Testis (tissue), 3 donors: ENCODE measurements around the gene CCSER2. TPM values are rescaled to one million over a fixed set of nuclear protein-coding genes. Genes with fewer than 3 reads are reported as not detected.

Experiments
- DNase-seq: peaks from one replicate; pipeline ENCODE4 v3.0.0-alpha.2; 2019
- H3K27ac ChIP-seq, 2 donors: fragments of 200-600 bp; sonication (generic); one replicate each; pipeline ENCODE4 v1.5.1; 2019
- H3K27me3 ChIP-seq: fragments of 200-600 bp; sonication (generic); one replicate; pipeline ENCODE4 v1.5.1; 2019
- H3K36me3 ChIP-seq: fragments of 200-600 bp; sonication (generic); one replicate; pipeline ENCODE4 v1.5.1; 2017; ENCODE audit warnings: low read depth; ENCODE audit errors: missing control alignments
- H3K4me1 ChIP-seq: fragments of 200-600 bp; sonication (generic); one replicate; pipeline ENCODE4 v1.5.1; 2019
- H3K4me3 ChIP-seq, 2 donors: fragments of 200-600 bp; sonication (generic); one replicate each; pipeline ENCODE4 v1.5.1; 2017 to 2019
- H3K9me3 ChIP-seq: fragments of 200-600 bp; sonication (generic); one replicate; pipeline ENCODE4 v1.5.1; 2017
- CTCF ChIP-seq, 3 experiments: fragments of 450-650 bp in 2 of 3; fragments of 200-600 bp in 1 of 3; sonication (generic) in 1 of 3; IDR thresholded peaks; one replicate each; pipeline ENCODE4 v1.5.1; 2016 to 2019; ENCODE audit warnings: antibody characterized with exemption in 3 of 3, mild to moderate bottlenecking in 2 of 3, moderate library complexity in 1 of 3
- POLR2A ChIP-seq: fragments of 450-650 bp; IDR thresholded peaks from one replicate; pipeline ENCODE4 v1.6.1; 2017; ENCODE audit warnings: antibody characterized with exemption, mild to moderate bottlenecking, moderate library complexity
- WGBS, 2 donors: methylation state at CpG; one replicate each; pipeline ENCODE4 v1.1.5; 2018; 5-methylcytosine and 5-hydroxymethylcytosine counted together
- intact Hi-C: fragments of 100-400 bp; cut with DNase I; formaldehyde crosslinking; loops from one replicate; pipeline ENCODE4 v1.15.1; 2023; ENCODE audit warnings: low total_unique reads
- polyA plus RNA-seq: library from polyadenylated mRNA; stranded (reverse); fragments of 350-450 nt; fragmentation: Illumina TruSeq; extraction: RNeasy Lipid Tissue Mini Kit (QIAGEN cat#74804); gene quantifications from one replicate; pipeline ENCODE4 v1.2.3, GENCODE V29; 2014; ENCODE audit warnings: low read depth, low replicate concordance; ENCODE audit not compliant: insufficient read depth
- total RNA-seq, 2 donors: library from RNA; depleted of rRNA; stranded (reverse); fragments of >200 nt; gene quantifications; one replicate each; pipeline ENCODE4 v1.2.3, GENCODE V29; 2016

The CCSER2 gene
- total and polyA plus RNA-seq, 3 donors from 2014 or later, result 65.4 to 148 (median 146) TPM

DNA sequence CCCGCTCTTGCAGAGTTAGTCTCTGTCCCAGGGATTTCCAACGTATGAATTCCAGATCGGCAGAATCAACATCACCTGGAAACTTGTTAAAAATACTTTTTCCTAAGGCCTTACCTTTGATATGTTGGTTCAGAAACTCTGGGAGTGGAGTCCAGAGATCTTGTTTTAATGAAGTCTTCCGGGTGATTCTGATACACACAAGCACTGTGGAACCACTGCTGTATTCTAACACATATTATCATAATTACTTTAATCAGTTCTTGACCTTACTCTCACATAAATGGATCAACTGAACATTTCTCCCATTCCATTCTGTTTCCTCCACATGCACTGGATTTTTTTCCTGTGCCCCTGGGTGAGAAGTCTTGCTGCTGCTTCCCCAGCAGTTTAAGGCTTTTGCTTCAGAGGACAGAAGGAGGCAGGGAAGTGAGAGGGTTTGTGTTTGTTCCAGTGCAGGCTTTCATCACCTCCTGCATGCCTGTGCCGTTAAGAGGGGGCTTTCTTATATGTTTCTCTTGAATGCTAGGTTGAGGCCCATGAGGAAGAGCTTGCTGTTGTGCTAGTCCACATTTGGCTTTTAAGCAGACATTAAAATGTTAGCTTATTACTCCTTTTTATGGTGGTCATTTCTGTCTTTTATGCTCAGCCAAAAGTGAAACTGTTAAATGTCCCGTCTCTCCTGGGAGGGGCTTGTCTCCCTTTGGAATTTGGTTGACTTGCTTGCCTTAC, 32.4 kb downstream of the CCSER2 start:
- Histone ChIP-seq H3K9me3 (no peaks in the 10 kb centered on the region), H3K27me3 (no peaks in the 10 kb centered on the region), H3K4me1 (peaks cover 5% of the 10 kb centered on the region), H3K27ac (no peak overlapping the region), H3K36me3 (no peaks in the 10 kb centered on the region), H3K4me3 (no peak overlapping the region)
- TF ChIP-seq POLR2A (no peak), CTCF (IDR thresholded peaks at IDR 0.05) (no peak)
- no peak for DNase-seq
- WGBS, 2 donors, result 47 to 54% methylated on average over 6 of the region's 6 CpGs
- intact Hi-C loops, result no loop called here

DNA sequence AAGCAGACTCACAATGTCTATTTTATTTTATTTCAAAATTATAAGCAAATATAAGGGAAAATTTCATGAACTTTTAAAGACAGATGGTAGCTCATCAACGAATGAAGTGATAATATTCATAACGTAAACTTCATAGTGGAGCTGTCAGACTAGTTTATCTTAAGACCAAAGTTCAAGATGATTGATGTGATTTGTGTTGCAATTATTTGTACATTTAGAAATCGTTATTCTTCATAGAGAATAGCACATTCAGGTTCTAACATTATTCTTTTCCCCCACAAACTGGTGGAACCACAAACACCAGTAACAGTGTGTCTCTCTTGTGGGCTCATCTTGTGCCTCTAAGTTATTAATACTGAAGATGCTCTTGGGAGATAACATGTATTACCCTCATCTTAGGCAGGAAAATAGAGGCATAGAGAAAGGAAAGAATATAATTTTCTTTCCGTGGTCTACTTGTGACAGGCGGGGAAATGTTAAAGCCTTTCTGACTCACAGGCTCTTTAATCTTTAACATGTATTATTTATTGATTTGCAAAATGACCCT, 37.0 kb downstream of the CCSER2 start:
- intact Hi-C loops, result no loop called here
- no peaks in the 10 kb centered on the region for H3K9me3 ChIP-seq
- 61 to 73% methylated on average over 5 of the region's 5 CpGs for WGBS, 2 donors

GRCh38 chr10:84366041-84366440, 37.7 kb downstream of the CCSER2 start:
- Histone ChIP-seq H3K4me3 (no peak overlapping the region), H3K9me3 (no peaks in the 10 kb centered on the region), H3K27ac (no peak overlapping the region), H3K36me3 (no peaks in the 10 kb centered on the region), H3K4me1 (peaks cover 2% of the 10 kb centered on the region), H3K27me3 (no peaks in the 10 kb centered on the region)
- TF ChIP-seq POLR2A (no peak), CTCF (IDR thresholded peaks at IDR 0.05) (no peak)
- WGBS, 2 donors, result 95 to 96% methylated on average over 4 of the region's 4 CpGs
- DNase-seq, result no peak
- intact Hi-C loops, result no loop called here

More for the DNA sequence above, 37.0 kb downstream of the CCSER2 start:
- DNase-seq, result no peak
- Histone ChIP-seq H3K27ac (no peak overlapping the region), H3K27me3 (no peaks in the 10 kb centered on the region), H3K4me1 (peaks cover 5% of the 10 kb centered on the region), H3K4me3 (no peak overlapping the region), H3K36me3 (no peaks in the 10 kb centered on the region)
- TF ChIP-seq CTCF (IDR thresholded peaks at IDR 0.05) (no peak), POLR2A (no peak)

DNA sequence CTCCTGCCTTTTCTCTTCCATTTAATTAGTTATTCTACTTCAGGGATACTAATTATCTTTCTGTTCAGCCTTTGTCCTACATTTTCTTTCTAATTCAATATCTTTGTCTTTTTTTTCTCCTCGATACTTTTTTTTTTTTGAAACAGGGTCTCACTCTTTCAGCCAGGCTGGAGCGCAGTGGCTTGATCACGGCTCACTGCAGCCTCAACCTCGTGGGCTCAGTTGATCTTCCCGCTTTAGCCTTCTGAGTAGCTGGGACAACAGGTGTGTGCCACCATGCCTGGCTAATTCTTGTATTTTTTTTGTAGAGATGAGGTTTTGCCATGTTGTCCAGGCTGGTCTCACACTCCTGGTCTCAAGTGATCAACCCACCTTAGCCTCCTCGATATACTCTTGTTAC, 38.9 kb downstream of the CCSER2 start:
- no peaks in the 10 kb centered on the region for H3K4me1 ChIP-seq
- DNase-seq, result no peak
- no peak overlapping the region for H3K27ac ChIP-seq
- TF ChIP-seq CTCF (IDR thresholded peaks at IDR 0.05) (no peak), POLR2A (no peak)
- H3K9me3 ChIP-seq, result no peaks in the 10 kb centered on the region
- H3K27me3 ChIP-seq, result no peaks in the 10 kb centered on the region
- intact Hi-C loops, result no loop called here
- no peak overlapping the region for H3K4me3 ChIP-seq
- no peaks in the 10 kb centered on the region for H3K36me3 ChIP-seq
- 90 to 91% methylated on average over 6 of the region's 6 CpGs for WGBS, 2 donors

- Histone ChIP-seq H3K27ac (no peak overlapping the region), H3K27me3 (no peaks in the 10 kb centered on the region), H3K4me3 (no peak overlapping the region), H3K4me1 (no peaks in the 10 kb centered on the region), H3K36me3 (no peaks in the 10 kb centered on the region), H3K9me3 (no peaks in the 10 kb centered on the region)
- intact Hi-C loops, result no loop called here
- 92 to 95% methylated on average over 1 of the region's 1 CpG for WGBS, 2 donors
- no peak for DNase-seq
- no peak for TF ChIP-seq CTCF (IDR thresholded peaks at IDR 0.05)
- TF ChIP-seq POLR2A, result no peak
Observed at GRCh38 chr10:84368828-84369227, 40.4 kb downstream of the CCSER2 start.
